UCSD-AML1 (cell line): ENCODE data around the gene CCR8.
"Not testable (repeated sequence)": the region's sequence is repeated elsewhere in the genome, so short reads cannot be mapped to it uniquely, and the experiment has no call there.

Experiments used
- DNase-seq: peaks from one replicate; lab custom pipeline; 2025; ENCODE audit not compliant: unreplicated experiment; lab: John Stamatoyannopoulos, UW

Gene CCR8

GRCh38 chr3:39313289-39313688 lies 16.2 kb upstream of the CCR8 start:
- DNase-seq = no peak

DNA sequence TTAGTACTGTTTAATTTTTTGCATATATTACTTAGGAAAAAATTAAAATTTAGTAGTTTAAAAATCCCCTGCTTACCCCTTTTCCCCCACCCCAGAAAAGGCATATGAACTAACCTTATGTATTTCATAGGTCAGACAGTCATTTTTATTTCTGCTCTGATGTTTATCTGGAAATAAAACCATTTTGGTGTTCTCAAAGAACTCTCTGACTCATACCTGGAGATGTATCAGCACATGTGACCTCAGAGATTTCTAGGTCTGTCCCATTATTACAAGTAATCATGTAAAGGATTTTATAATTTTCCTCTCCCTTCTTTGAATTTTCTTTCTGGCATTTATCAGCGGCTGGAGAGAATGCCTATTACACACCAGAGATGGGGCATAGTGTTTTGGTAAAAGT lies 14.1 kb upstream of the CCR8 start:
- no peak for DNase-seq

DNA sequence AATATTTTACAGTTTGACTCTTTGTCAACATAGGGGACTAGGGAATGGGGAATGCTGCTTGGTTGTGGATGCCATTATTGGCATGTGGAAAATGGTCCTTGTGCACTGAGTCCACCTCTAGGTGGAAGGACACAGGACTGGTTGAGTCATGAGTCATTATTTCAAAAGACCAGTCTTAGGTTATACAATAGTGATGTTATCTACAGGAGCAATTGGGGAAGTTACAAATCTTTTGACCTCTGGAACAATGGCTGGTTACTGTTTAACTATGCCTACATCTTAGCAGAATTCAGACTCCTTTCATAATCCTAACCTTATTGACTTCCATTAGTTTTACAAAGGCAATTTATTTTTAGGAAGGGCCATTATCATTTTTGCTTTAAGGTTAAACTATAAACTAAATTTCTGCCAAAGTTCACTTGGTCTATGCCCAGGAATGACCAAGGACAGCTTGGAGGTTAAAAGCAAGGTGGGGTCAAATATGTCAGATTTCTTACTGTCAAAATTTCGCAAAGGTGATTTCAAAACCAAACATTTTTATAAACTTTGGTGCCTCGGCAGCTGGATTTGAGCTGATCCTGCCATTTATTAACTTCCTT lies 11.8 kb upstream of the CCR8 start:
- DNase-seq = no peak

DNA sequence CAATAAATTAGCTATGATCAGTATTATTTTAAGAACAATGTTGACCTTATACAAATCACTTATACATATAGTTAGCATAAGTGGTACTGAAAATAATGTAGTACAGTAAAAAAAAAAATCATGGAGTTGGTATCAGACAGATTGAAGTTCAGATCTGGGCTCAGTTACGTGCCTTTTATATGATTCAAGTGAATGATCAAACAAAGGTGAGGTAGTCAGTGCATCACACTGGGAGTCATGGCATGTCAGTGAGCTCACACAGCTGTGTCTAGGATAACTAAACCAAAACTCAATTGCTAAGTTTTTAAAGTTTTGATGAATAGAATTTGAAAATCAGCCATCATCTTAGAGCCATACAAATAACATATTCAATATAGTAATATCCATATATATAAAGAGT lies 11.2 kb upstream of the CCR8 start:
- no peak for DNase-seq

- DNase-seq = no peak
Measured at GRCh38 chr3:39319249-39319648, 10.3 kb upstream of the CCR8 start.

DNA sequence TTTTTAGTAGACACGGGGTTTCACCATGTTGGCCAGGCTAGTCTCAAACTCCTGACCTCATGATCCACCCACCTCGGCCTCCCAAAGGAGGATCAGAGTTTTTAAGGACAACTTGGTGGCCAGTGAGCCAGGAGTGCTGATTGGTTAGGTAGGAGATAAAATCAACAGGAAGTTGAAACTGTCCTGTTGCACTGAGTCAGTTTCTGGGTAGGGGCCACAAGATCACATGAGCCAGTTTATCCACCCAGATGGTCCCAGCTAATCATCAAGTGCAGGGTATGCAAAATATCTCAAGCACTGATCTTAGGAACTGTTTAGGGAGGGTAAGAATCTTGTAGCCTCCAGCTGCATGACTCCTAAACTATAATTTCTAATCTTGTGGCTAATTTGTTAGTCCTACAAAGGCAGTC lies 7.9 kb upstream of the CCR8 start:
- DNase-seq = not testable (repeated sequence)

GRCh38 chr3:39322209-39322715 lies 7.2 kb upstream of the CCR8 start:
- not testable (repeated sequence) for DNase-seq

DNA sequence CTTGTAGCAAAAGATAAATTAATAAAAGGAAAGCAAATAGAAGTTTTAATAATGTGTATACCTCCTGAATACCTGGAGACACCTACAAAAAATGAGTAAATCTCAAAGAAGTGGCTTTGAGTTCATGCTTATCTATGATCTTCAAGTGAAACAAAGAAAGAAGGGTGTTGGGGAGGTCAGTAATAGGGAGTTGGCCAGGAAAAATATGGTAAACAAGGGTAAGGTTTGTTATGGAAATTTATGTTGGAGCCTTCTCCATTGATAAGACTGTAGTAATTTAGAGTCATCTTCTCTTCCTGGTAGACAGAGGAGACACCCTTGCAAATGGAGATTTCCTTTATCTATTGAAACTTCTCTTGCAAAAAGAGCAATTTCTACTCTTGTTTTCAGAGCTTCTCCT lies 6.6 kb upstream of the CCR8 start:
- no peak for DNase-seq

GRCh38 chr3:39323494-39323893 lies 6.0 kb upstream of the CCR8 start:
- DNase-seq = no peak

DNA sequence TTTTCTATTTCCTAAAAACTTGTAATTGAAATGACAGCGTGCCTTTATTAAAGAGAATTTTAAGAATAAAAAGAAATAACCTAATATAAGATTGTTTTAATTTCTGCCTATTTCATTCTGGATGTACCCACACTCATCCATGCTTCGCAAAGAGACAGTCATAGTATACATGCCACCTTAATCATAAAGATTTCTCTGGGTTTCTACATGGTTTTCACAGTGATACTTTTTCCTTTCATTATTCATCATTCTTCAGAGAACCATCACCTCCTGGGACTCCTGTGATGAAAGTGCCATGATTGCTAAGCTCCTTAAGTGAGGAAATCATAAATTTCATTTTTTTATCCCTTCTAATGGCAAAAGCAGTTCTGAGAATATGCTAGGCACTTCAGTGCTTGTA lies 4.3 kb upstream of the CCR8 start:
- no peak for DNase-seq

GRCh38 chr3:39327053-39327745 lies 2.3 kb upstream of the CCR8 start:
- DNase-seq = no peak

- DNase-seq = no peak
Measured at GRCh38 chr3:39327746-39328349, 1.7 kb upstream of the CCR8 start.

DNA sequence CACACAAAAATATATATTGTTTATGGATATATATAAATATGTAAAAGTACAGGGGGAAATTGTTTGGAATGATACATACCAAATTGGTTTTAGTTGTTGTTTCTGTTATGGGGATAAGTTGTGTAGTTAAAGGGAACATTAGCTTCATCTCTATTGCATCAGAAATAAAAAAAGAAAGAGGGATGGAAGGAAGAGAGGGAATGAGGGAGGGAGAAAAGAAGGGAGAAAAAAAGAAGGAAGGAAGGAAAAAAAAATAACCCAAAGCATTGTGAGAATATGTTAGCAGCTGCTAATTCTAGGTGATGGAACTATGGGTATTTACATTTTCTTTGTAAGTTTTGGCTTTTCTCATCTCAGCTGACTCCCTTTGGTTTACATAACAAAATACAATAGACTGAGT lies 1.3 kb downstream of the CCR8 start:
- DNase-seq = no peak

DNA sequence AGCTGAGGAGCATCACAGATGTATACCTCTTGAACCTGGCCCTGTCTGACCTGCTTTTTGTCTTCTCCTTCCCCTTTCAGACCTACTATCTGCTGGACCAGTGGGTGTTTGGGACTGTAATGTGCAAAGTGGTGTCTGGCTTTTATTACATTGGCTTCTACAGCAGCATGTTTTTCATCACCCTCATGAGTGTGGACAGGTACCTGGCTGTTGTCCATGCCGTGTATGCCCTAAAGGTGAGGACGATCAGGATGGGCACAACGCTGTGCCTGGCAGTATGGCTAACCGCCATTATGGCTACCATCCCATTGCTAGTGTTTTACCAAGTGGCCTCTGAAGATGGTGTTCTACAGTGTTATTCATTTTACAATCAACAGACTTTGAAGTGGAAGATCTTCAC lies 3.0 kb downstream of the CCR8 start:
- DNase-seq = no peak

GRCh38 chr3:39333607-39334006 lies 4.1 kb downstream of the CCR8 start:
- DNase-seq = no peak

DNA sequence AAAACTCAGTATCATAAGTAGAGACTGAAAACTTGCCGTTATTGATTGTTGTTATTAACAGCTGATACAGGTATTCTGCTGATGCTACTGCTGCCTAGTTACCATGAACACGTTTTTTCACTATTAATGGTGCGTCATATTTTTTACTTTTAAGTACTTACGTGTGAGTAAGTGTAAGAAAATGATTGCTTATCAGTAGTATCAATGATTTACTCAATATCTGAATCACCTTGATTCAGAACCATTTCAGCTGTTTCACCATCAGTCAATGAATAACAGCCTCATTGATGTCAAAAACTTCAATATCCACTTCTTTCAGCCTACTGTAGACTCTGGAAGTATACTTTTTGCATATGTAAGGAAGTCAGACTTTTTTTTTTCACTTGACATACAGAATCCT lies 4.7 kb downstream of the CCR8 start:
- no peak for DNase-seq

DNA sequence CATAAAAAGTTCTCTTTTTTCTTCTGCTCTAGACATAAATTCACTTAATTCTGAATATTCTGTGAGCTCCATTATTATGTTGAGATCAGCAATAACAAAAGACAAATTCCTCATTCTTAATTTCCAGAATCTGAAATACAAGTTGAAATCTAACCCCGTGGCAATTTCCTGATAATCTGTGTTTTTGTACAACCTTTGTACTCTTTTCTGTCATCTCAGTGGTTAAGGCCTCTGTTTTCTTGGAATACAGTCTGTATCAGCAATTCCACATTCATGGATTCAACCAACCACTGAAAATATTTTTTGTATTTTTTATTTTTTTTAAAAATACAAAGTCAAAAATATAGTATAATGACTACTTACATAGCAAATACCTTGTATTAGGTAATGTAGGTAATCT lies 8.7 kb downstream of the CCR8 start:
- no peak for DNase-seq

- no peak for DNase-seq
Measured at GRCh38 chr3:39339086-39339485, 9.6 kb downstream of the CCR8 start.

GRCh38 chr3:39343076-39343717 lies 13.7 kb downstream of the CCR8 start:
- no peak for DNase-seq

GRCh38 chr3:39343760-39344159 lies 14.3 kb downstream of the CCR8 start:
- no peak for DNase-seq

DNA sequence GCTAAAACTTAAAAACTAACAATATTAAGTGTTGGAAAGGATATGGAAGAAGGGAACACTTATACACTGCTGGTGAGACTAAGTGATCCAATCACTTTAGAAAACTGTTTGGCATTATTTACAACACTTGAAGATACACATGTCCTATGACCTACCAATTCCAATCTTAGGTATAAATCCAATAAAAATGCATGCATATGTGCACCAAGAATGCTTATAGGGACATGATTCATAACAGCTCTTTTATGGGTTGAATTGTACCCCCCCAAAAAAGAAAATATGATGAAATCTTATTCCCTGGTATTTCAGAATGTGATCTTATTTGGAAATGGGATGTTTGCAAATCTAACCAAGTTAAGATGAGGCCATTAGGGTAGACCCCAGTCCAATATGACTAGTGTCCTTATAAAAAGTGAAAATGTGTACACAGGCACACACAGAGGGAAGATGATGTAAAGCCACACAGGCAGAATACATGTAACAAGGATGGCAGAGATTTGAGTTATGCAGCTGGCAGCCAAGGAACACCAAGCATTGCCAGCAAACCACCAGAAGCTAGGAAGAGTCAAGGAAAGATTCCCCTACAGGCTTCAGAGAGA lies 15.3 kb downstream of the CCR8 start:
- DNase-seq = no peak
